Adrenal gland (tissue), 12 donors: ENCODE measurements around the gene SINHCAF. TPM values are rescaled to one million over a fixed set of nuclear protein-coding genes. Genes with fewer than 3 reads are reported as not detected.
A peak's percentile ranks its signal among the peaks of the same experiment; 100 is the strongest.
"Not testable (repeated sequence)": the region's sequence is repeated elsewhere in the genome, so short reads cannot be mapped to it uniquely, and the experiment has no call there.

Source experiments
- DNase-seq, 7 donors: peaks; one replicate each; pipeline ENCODE4 v3.0.0-alpha.2; 2019 to 2020
- H3K27ac ChIP-seq, 5 donors: fragments of 200-600 bp; sonication (generic) in 4 of 5; 1 replicate in 3 of 5; 2 replicates in 2 of 5; pipeline versions ENCODE4 v1.5.1 to v1.8.0; 2016 to 2020; ENCODE audit warnings: mild to moderate bottlenecking in 1 of 5
- H3K27me3 ChIP-seq: fragments of 200-600 bp; 2 replicates; pipeline ENCODE4 v1.8.0; 2021
- H3K36me3 ChIP-seq, 2 donors: fragments of 200-600 bp; replicated peaks in 1 of 2; 1 replicate in 1 of 2; 2 replicates in 1 of 2; pipeline versions ENCODE4 v1.5.1 to v1.8.0; 2018 to 2022
- H3K4me1 ChIP-seq, 2 donors: fragments of 200-600 bp; replicated peaks in 1 of 2; 1 replicate in 1 of 2; 2 replicates in 1 of 2; pipeline versions ENCODE4 v1.5.1 to v1.8.0; 2018 to 2021
- H3K4me3 ChIP-seq, 4 donors: fragments of 200-600 bp; sonication (generic) in 3 of 4; one replicate each; pipeline ENCODE4 v1.5.1; 2016 to 2018
- H3K9me3 ChIP-seq, 3 donors: fragments of 200-600 bp; sonication (generic) in 1 of 3; replicated peaks in 1 of 3; 1 replicate in 2 of 3; 2 replicates in 1 of 3; pipeline versions ENCODE4 v1.5.1 to v1.8.0; 2016 to 2021
- CTCF ChIP-seq, 6 experiments: fragments of 450-650 bp in 4 of 6; fragments of 200-600 bp in 2 of 6; sonication (generic) in 1 of 6; IDR thresholded peaks; 1 replicate in 5 of 6; 2 replicates in 1 of 6; pipeline versions ENCODE4 v1.5.1 to v1.8.0; 2016 to 2021; ENCODE audit warnings: antibody characterized with exemption in 6 of 6, mild to moderate bottlenecking in 2 of 6, moderate library complexity in 1 of 6
- POLR2A ChIP-seq, 2 donors: fragments of 450-650 bp; IDR thresholded peaks; one replicate each; pipeline ENCODE4 v1.6.1; 2017; ENCODE audit warnings: antibody characterized with exemption in 2 of 2, mild to moderate bottlenecking in 2 of 2, moderate library complexity in 1 of 2
- WGBS, 4 donors: extraction: QIAGEN DNeasy Blood & Tissue Kit in 2 of 4; methylation state at CpG; one replicate each; pipeline versions ENCODE4 v1.1.5 to v1.1.7; 2013 to 2017; 5-methylcytosine and 5-hydroxymethylcytosine counted together
- intact Hi-C, 2 donors: fragments of 100-400 bp; cut with DNase I; formaldehyde crosslinking; loops; one replicate each; pipeline versions ENCODE4 v1.14.1 to v1.15.0; 2022 to 2023
- polyA plus RNA-seq, 3 donors: library from polyadenylated mRNA; stranded (reverse); fragments of 200-250 nt in 2 of 3; fragments of 350-450 nt in 1 of 3; fragmentation: Illumina TruSeq in 1 of 3; extraction: RNeasy Lipid Tissue Mini Kit (QIAGEN cat#74804) in 1 of 3; gene quantifications; one replicate each; pipeline ENCODE4 v1.2.3, GENCODE V29; 2013 to 2014
- total RNA-seq, 9 donors: library from RNA; depleted of rRNA in 4 of 9; stranded (reverse); fragments of >200 nt in 4 of 9; fragments of 120-200 nt in 1 of 9; fragmentation: NEBNext Ultra II Directional in 1 of 9; extraction: Animal tissue kit (Norgen Biotek cat#: 25700) in 1 of 9; gene quantifications; one replicate each; pipeline versions ENCODE4 v1.1.0 to v1.2.4, GENCODE V29; 2013 to 2023
- donor health status: healthy with polysubstance abuse.
- donor health status: Bipolar disorder and iron deficiency.
- donor health status: DM: yes; HTN: yes; CAD: no.
- donor health status: DM: no; HTN: no; CAD: no.
- donor health status: DM: no; HTN: no; CAD: no.
- donor health status: DM: yes; HTN: yes; CAD: no.

The SINHCAF gene
- total and polyA plus RNA-seq, 12 donors = 12.5 to 69.4 (median 27.1) TPM

DNA sequence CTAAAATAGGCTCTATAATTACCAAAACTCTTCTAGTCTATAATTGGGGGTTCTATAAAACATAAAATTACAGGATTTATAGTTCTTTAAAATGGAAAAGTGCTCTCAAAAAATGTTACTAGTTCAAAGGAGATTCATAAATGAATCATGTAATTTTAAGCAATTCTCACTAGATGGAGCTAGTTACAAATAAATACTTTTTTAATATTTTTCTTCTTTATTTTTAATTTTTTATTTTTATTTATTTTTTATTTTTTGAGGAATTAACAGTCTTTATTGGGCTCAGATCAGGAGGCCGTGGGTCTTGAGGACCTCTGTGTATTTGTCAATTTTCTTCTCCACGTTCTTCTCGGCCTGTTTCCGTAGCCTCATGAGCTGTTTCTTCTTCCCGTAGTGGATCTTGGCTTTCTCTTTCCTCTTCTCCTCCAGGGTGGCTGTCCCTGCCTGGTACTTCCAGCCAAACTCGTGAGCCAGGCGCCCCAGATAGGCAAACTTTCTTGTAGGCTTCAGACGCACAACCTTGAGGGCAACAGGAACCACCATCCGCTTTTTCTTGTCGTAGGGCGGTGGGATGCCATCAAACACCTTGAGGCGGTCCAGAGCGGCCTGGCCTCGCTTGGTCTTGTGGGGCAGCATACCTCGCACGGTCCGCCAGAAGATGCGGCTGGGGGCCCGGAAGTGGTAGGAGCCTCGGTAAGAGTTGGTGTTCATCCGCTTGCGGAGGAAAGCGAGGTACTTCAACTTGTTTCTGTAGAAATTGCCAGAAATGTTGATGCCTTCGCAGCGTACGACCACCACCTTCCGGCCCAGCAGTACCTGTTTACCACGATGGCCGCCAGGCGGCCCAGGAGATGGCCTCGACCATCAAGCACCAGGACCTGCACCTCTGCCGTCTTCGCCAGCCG is 74.0 kb downstream of the SINHCAF start:
- DNase-seq, H3K27ac ChIP-seq, H3K9me3 ChIP-seq, H3K36me3 ChIP-seq, H3K4me1 ChIP-seq, H3K27me3 ChIP-seq: not testable (repeated sequence)
- TF ChIP-seq CTCF (IDR thresholded peaks at IDR 0.05) = peak in 4 of 6 experiments; percentile 29 to 59 (median 32)
- intact Hi-C loops = loop anchor here in 1 of 2 donors (5.0 kb wide), 1 partner anchor 385 kb away; no protein-coding TSS in a partner anchor
- peak overlapping the region in 1 of 4 donors; percentile 22 for H3K4me3 ChIP-seq
- WGBS, 4 donors = 62 to 71% (median 65%) methylated on average over 22 to 34 of the region's 34 CpGs

DNA sequence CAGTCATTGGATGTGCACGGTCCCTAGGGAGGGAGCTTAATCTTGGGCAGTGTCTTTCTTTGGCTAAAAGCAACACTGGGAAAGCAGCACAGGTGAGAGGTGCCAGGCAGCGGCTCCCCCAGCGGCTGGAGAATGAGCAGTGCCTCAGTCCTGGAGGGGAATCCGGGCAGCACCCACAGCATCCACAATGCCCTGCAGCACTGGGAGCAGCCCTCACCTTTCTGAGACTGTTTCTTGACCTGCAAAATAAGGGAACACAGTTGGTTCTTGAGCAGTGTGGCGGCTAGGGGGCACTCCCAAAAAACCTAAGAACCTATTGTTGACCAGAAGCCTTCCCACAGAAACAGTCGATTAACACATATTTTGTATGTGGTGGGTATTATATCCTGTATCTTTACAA is 75.8 kb downstream of the SINHCAF start:
- no peak for DNase-seq
- intact Hi-C loops = loop anchor here in 1 of 2 donors (5.0 kb wide), 1 partner anchor 387 kb away; no protein-coding TSS in a partner anchor
- Histone ChIP-seq H3K4me1 (no peaks in the 10 kb centered on the region), H3K27ac (no peak overlapping the region), H3K9me3 (no peaks in the 10 kb centered on the region), H3K36me3 (no peaks in the 10 kb centered on the region), H3K27me3 (peaks cover 4% of the 10 kb centered on the region), H3K4me3 (no peak overlapping the region)
- no peak for TF ChIP-seq CTCF (IDR thresholded peaks at IDR 0.05)
- TF ChIP-seq POLR2A (IDR thresholded peaks at IDR 0.05) = no peak
- 69 to 72% (median 71%) methylated on average over 3 to 6 of the region's 6 CpGs for WGBS, 4 donors

DNA sequence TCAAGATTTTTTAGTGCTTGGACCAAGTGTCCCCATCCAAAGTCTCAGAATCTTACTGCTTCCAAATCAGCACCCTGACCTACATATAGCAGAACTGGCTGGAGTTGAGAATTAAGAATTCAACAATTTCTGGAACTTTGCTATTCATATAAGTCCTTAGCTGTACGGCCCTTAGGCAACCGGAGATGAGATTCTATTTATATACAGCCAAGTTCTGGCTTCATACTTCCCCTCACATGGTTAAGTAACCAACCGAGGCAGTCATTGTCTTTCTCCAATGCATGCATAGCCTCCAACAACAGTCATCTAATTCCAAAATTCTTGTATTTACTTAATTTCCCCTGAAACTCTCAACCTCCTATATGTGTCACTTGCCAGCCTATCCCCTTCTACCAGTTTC is 76.6 kb downstream of the SINHCAF start:
- Histone ChIP-seq H3K27ac (no peak overlapping the region), H3K27me3 (peaks cover 4% of the 10 kb centered on the region), H3K9me3 (no peaks in the 10 kb centered on the region), H3K36me3 (no peaks in the 10 kb centered on the region), H3K4me3 (no peak overlapping the region), H3K4me1 (no peaks in the 10 kb centered on the region)
- intact Hi-C loops = no loop called here
- WGBS, 4 donors = 52 to 56% (median 55%) methylated on average over 3 of the region's 3 CpGs
- TF ChIP-seq CTCF (IDR thresholded peaks at IDR 0.05) (no peak), POLR2A (IDR thresholded peaks at IDR 0.05) (no peak)
- no peak for DNase-seq

- WGBS, 4 donors = 87 to 100% (median 98%) methylated on average over 2 of the region's 2 CpGs
- Histone ChIP-seq H3K4me3 (no peak overlapping the region), H3K27ac (no peak overlapping the region), H3K9me3 (no peaks in the 10 kb centered on the region), H3K36me3 (no peaks in the 10 kb centered on the region), H3K27me3 (peaks cover 4% of the 10 kb centered on the region), H3K4me1 (no peaks in the 10 kb centered on the region)
- TF ChIP-seq POLR2A (IDR thresholded peaks at IDR 0.05) (no peak), CTCF (IDR thresholded peaks at IDR 0.05) (no peak)
- intact Hi-C loops = no loop called here
- DNase-seq = no peak
Observed at GRCh38 chr12:31248815-31249214, 77.1 kb downstream of the SINHCAF start.
